Tibial nerve (tissue), 4 donors: Measurements from ENCODE around the gene SEPTIN5. TPM values are rescaled to one million over a fixed set of nuclear protein-coding genes. Genes with fewer than 3 reads are reported as not detected.

ENCODE experiments used
- DNase-seq, 2 donors: peaks; one replicate each; pipeline ENCODE4 v3.0.0-alpha.2; 2019; ENCODE audit warnings: low spot score in 2 of 2
- H3K27ac ChIP-seq, 4 donors: fragments of 200-600 bp; sonication (generic) in 3 of 4; one replicate each; pipeline ENCODE4 v1.5.1; 2017 to 2019; ENCODE audit warnings: mild to moderate bottlenecking in 1 of 4
- H3K27me3 ChIP-seq, 2 donors: fragments of 200-600 bp; sonication (generic) in 1 of 2; one replicate each; pipeline versions ENCODE4 v1.5.1 to v1.6.0; 2017 to 2019
- H3K36me3 ChIP-seq, 3 donors: fragments of 200-600 bp; sonication (generic); one replicate each; pipeline ENCODE4 v1.5.1; 2018 to 2019
- H3K4me1 ChIP-seq, 4 donors: fragments of 200-600 bp; sonication (generic) in 3 of 4; one replicate each; pipeline ENCODE4 v1.5.1; 2017 to 2019
- H3K4me3 ChIP-seq, 4 donors: fragments of 200-600 bp; sonication (generic) in 3 of 4; one replicate each; pipeline ENCODE4 v1.5.1; 2017 to 2019; ENCODE audit warnings: mild to moderate bottlenecking in 1 of 4, moderate library complexity in 1 of 4
- H3K9me3 ChIP-seq, 4 donors: fragments of 200-600 bp; sonication (generic) in 3 of 4; one replicate each; pipeline ENCODE4 v1.5.1; 2017 to 2019
- CTCF ChIP-seq, 5 experiments: fragments of 200-600 bp in 3 of 5; fragments of 450-650 bp in 2 of 5; sonication (generic) in 3 of 5; IDR thresholded peaks; one replicate each; pipeline ENCODE4 v1.5.1; 2016 to 2019; ENCODE audit warnings: antibody characterized with exemption in 5 of 5, mild to moderate bottlenecking in 3 of 5, moderate library complexity in 2 of 5
- EP300 ChIP-seq, 2 donors: sonication (generic); formaldehyde crosslinking; IDR thresholded peaks; one replicate each; pipeline ENCODE4 v1.6.1; 2017; ENCODE audit warnings: antibody characterized with exemption in 2 of 2, mild to moderate bottlenecking in 1 of 2
- POLR2A ChIP-seq, 2 donors: fragments of 450-650 bp; IDR thresholded peaks; one replicate each; pipeline ENCODE4 v1.6.1; 2017; ENCODE audit warnings: antibody characterized with exemption in 2 of 2, mild to moderate bottlenecking in 2 of 2, moderate library complexity in 2 of 2
- WGBS, 2 donors: methylation state at CpG; one replicate each; pipeline ENCODE4 v1.1.5; 2018; 5-methylcytosine and 5-hydroxymethylcytosine counted together
- total RNA-seq, 4 donors: library from RNA; depleted of rRNA; stranded (reverse); fragments of >200 nt; gene quantifications; one replicate each; pipeline ENCODE4 v1.1.0, GENCODE V29; 2016

SEPTIN5 gene
- total RNA-seq, 4 donors from 2014 or later, result 11.4 to 29.1 (median 25.2) TPM

- Histone ChIP-seq H3K36me3 (no peaks in the 10 kb centered on the region), H3K4me1 (peaks cover 0 to 51% (median 21%) of the 10 kb centered on the region in 4 donors), H3K4me3 (peak within 1 kb of the TSS in 1 of 4 donors; percentile 44), H3K27me3 (peaks cover 0 to 88% of the 10 kb centered on the region in 2 donors), H3K9me3 (no peaks in the 10 kb centered on the region), H3K27ac (no peak within 1 kb of the TSS)
- WGBS, 2 donors, result 4 to 9% methylated on average over 18 to 64 of the region's 79 CpGs
- TF ChIP-seq EP300 (IDR thresholded peaks at IDR 0.05) (no peak), CTCF (IDR thresholded peaks at IDR 0.05) (no peak), POLR2A (IDR thresholded peaks at IDR 0.05) (no peak)
- DNase-seq, result no peak
Observed at GRCh38 chr22:19760058-19760950, 46.0 kb downstream of the SEPTIN5 start, which contains the start of gene TBX1. TBX1 (plus strand) TSS chr22:19760778; CDS start chr22:19760844, 66 bp downstream.

DNA sequence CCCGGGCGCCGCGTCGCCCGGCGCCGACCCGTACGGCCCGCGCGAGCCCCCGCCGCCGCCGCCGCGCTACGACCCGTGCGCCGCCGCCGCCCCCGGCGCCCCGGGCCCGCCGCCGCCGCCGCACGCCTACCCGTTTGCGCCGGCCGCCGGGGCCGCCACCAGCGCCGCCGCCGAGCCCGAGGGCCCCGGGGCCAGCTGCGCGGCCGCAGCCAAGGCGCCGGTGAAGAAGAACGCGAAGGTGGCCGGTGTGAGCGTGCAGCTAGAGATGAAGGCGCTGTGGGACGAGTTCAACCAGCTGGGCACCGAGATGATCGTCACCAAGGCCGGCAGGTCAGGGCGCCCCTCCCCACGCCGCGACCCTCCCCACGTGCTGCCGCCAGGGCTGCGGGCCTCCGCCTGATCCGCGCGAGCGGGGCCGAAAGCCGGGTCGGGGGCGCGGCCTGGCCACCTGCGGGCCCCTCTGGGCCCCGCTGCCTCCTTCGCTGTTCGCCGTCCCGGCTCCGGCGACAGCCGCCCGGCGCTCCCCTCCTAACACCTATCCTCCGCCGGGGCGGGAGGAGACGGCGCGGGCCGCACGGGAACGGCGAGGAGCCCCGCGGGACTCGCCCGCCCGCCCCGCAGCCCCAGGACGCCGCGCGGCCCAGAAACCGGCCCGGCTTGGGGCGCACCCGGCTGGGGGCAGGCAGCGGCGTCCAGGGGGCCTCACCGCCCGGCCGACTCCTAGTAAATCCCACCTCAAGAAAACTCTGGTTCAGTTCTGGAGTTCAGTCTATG is 46.8 kb downstream of the SEPTIN5 start:
- TF ChIP-seq CTCF (IDR thresholded peaks at IDR 0.05) (no peak), POLR2A (IDR thresholded peaks at IDR 0.05) (no peak), EP300 (IDR thresholded peaks at IDR 0.05) (no peak)
- Histone ChIP-seq H3K4me1 (peaks cover 0 to 49% (median 16%) of the 10 kb centered on the region in 4 donors), H3K9me3 (no peaks in the 10 kb centered on the region), H3K36me3 (no peaks in the 10 kb centered on the region), H3K27ac (no peak overlapping the region), H3K27me3 (peaks cover 0 to 84% of the 10 kb centered on the region in 2 donors), H3K4me3 (peak overlapping the region in 1 of 4 donors; percentile 44)
- WGBS, 2 donors, result 0 to 20% methylated on average over 17 to 29 of the region's 117 CpGs
- DNase-seq, result no peak

DNA sequence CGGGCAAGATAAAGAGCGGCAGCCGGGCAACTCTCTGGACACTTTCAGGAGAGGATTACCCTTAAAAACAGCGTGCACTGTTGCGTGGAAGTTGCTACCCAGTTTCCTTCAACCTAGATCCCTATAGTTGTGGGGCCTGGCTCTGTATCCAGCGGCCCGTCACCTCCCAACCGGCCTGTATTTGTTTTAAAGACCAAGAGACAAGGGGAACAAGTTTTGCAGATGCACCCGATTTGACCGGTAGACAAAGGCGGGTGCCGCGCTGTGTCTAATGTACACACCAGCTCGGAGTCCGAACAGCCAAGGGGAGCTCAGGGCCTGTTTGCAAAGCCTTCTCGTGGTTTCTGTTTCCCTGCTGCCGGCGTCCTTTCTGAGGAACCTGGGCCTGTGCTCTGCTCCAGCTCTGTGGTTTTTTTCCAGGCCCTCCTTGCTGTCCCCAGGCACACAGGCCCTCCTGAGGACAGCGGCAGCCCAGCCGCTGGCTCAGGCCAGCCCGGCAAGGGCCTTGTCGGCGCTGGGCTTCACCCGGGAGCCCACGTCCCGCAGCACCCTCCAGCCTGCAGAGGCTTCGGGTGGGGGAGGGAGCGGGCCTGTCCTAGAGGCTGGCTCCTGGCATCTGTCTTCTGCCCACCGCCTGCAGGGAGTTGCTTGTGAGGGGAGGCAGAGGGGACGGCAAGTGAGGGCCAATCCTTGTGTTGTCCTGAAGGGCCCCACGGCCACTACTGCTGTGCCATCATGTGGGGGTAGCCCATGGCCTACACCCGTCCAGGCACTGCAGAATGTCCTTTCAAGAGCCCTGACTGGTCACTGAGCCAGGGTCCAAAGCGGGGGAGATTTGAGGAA is 47.6 kb downstream of the SEPTIN5 start:
- no peak for DNase-seq
- no peaks in the 10 kb centered on the region for H3K36me3 ChIP-seq
- peak overlapping the region in 1 of 4 donors; percentile 44 for H3K4me3 ChIP-seq
- no peaks in the 10 kb centered on the region for H3K9me3 ChIP-seq
- H3K27me3 ChIP-seq, result peaks cover 0 to 80% of the 10 kb centered on the region in 2 donors
- H3K4me1 ChIP-seq, result peaks cover 0 to 49% (median 15%) of the 10 kb centered on the region in 4 donors
- TF ChIP-seq POLR2A (IDR thresholded peaks at IDR 0.05) (no peak), EP300 (IDR thresholded peaks at IDR 0.05) (no peak), CTCF (IDR thresholded peaks at IDR 0.05) (no peak)
- WGBS, 2 donors, result 75 to 78% methylated on average over 30 to 32 of the region's 33 CpGs
- peak overlapping the region in 1 of 4 donors; percentile 12 for H3K27ac ChIP-seq

GRCh38 chr22:19762568-19763457 is 48.5 kb downstream of the SEPTIN5 start:
- H3K36me3 ChIP-seq, result no peaks in the 10 kb centered on the region
- no peak overlapping the region for H3K4me3 ChIP-seq
- TF ChIP-seq CTCF (IDR thresholded peaks at IDR 0.05) (no peak), POLR2A (IDR thresholded peaks at IDR 0.05) (no peak)
- no peaks in the 10 kb centered on the region for H3K9me3 ChIP-seq
- H3K4me1 ChIP-seq, result peaks cover 0 to 51% (median 16%) of the 10 kb centered on the region in 4 donors
- DNase-seq, result no peak
- H3K27me3 ChIP-seq, result peaks cover 0 to 80% of the 10 kb centered on the region in 2 donors
- 71 to 83% methylated on average over 33 to 34 of the region's 34 CpGs for WGBS, 2 donors
- no peak overlapping the region for H3K27ac ChIP-seq
